ENCODE data around the gene DENND5B.
"Not testable (repeated sequence)": the region's sequence is repeated elsewhere in the genome, so short reads cannot be mapped to it uniquely, and the experiment has no call there.

The DENND5B gene

GRCh38 chr12:31499567-31499966, 91.4 kb downstream of the DENND5B start:
- DNase-seq, result no peak

GRCh38 chr12:31498424-31498823, 92.5 kb downstream of the DENND5B start:
- DNase-seq, result no peak

- no peak for DNase-seq
Measured at GRCh38 chr12:31496257-31496656, 94.7 kb downstream of the DENND5B start.

GRCh38 chr12:31494455-31494854, 96.5 kb downstream of the DENND5B start:
- DNase-seq, result no peak

GRCh38 chr12:31492599-31493196, 98.2 kb downstream of the DENND5B start:
- no peak for DNase-seq

- no peak for DNase-seq
Measured at GRCh38 chr12:31491841-31492598, 98.9 kb downstream of the DENND5B start.

GRCh38 chr12:31491241-31491794, 99.6 kb downstream of the DENND5B start:
- no peak for DNase-seq

GRCh38 chr12:31488737-31489338, 102.1 kb downstream of the DENND5B start:
- DNase-seq, result no peak

- no peak for DNase-seq
Measured at GRCh38 chr12:31485571-31485970, 105.4 kb downstream of the DENND5B start.

GRCh38 chr12:31482816-31483215, 108.1 kb downstream of the DENND5B start:
- DNase-seq, result no peak

- DNase-seq, result no peak
Measured at GRCh38 chr12:31481415-31481814, 109.5 kb downstream of the DENND5B start.

- no peak for DNase-seq
Measured at GRCh38 chr12:31479516-31480210, 111.3 kb downstream of the DENND5B start.

GRCh38 chr12:31478898-31479297, 112.0 kb downstream of the DENND5B start:
- no peak for DNase-seq

- DNase-seq, result no peak
Measured at GRCh38 chr12:31478425-31478824, 112.5 kb downstream of the DENND5B start.

GRCh38 chr12:31477687-31478086, 113.2 kb downstream of the DENND5B start:
- no peak for DNase-seq

GRCh38 chr12:31476437-31476836, 114.5 kb downstream of the DENND5B start:
- no peak for DNase-seq

GRCh38 chr12:31475610-31476009, 115.3 kb downstream of the DENND5B start:
- not testable (repeated sequence) for DNase-seq

GRCh38 chr12:31474751-31475150, 116.2 kb downstream of the DENND5B start:
- no peak for DNase-seq

- DNase-seq, result no peak
Measured at GRCh38 chr12:31471823-31472222, 119.1 kb downstream of the DENND5B start.

GRCh38 chr12:31471051-31471450, 119.9 kb downstream of the DENND5B start:
- no peak for DNase-seq

- no peak for DNase-seq
Measured at GRCh38 chr12:31470459-31470858, 120.5 kb downstream of the DENND5B start.

- no peak for DNase-seq
Measured at GRCh38 chr12:31466768-31467167, 124.2 kb downstream of the DENND5B start.

- no peak for DNase-seq
Measured at GRCh38 chr12:31465002-31465401, 125.9 kb downstream of the DENND5B start.
